Measurements from ENCODE around the gene LRIG1. TPM values are rescaled to one million over a fixed set of nuclear protein-coding genes. Genes with fewer than 3 reads are reported as not detected.
A peak's percentile ranks its signal among the peaks of the same experiment; 100 is the strongest.

Gene LRIG1
- total and polyA plus RNA-seq, 7 donors: 9.8 to 119 (median 41.1) TPM

- no peaks in the 10 kb centered on the region for H3K36me3 ChIP-seq (ENCODE audit: insufficient read depth in 1 of 2, low read depth in 1 of 2)
- ATAC-seq (peak; percentile 38 to 79 (median 60)), DNase-seq (no peak)
- intact Hi-C loops (cut with DNase I): no loop called here
- no peaks in the 10 kb centered on the region for H3K27me3 ChIP-seq (ENCODE audit: insufficient read depth in 3 of 3, low read length in 2 of 3)
- WGBS, 3 donors: 44 to 61% (median 45%) methylated on average over 12 of the region's 12 CpGs
- TF ChIP-seq CTCF (IDR thresholded peaks at IDR 0.05): no peak
- H3K4me3 ChIP-seq: no peak overlapping the region
- no peaks in the 10 kb centered on the region for H3K9me3 ChIP-seq
- peak overlapping the region; percentile 90 for H3K27ac ChIP-seq
- H3K4me1 ChIP-seq: peaks cover 90% of the 10 kb centered on the region
Measured at GRCh38 chr3:66485291-66485968, 15.4 kb downstream of the LRIG1 start.

- 59 to 74% (median 60%) methylated on average over 9 of the region's 9 CpGs for WGBS, 3 donors
- no peak for DNase-seq
- Histone ChIP-seq H3K4me3 (peak overlapping the region; percentile 35), H3K36me3 (ENCODE audit: insufficient read depth in 1 of 2, low read depth in 1 of 2) (no peaks in the 10 kb centered on the region), H3K4me1 (peaks cover 93% of the 10 kb centered on the region), H3K27ac (peak overlapping the region; percentile 90), H3K27me3 (ENCODE audit: insufficient read depth in 3 of 3, low read length in 2 of 3) (no peaks in the 10 kb centered on the region), H3K9me3 (no peaks in the 10 kb centered on the region)
- intact Hi-C loops (cut with DNase I): no loop called here
- no peak for ATAC-seq
- no peak for TF ChIP-seq CTCF (IDR thresholded peaks at IDR 0.05)
Measured at GRCh38 chr3:66484106-66484844, 16.5 kb downstream of the LRIG1 start.

- Histone ChIP-seq H3K36me3 (ENCODE audit: insufficient read depth in 1 of 2, low read depth in 1 of 2) (no peaks in the 10 kb centered on the region), H3K27ac (peak overlapping the region; percentile 90), H3K4me1 (peaks cover 96% of the 10 kb centered on the region), H3K4me3 (peak overlapping the region; percentile 35), H3K27me3 (ENCODE audit: insufficient read depth in 3 of 3, low read length in 2 of 3) (no peaks in the 10 kb centered on the region), H3K9me3 (no peaks in the 10 kb centered on the region)
- intact Hi-C loops (cut with DNase I): no loop called here
- ATAC-seq (peak; percentile 69 to 72 (median 71)), DNase-seq (peak; percentile 41 to 74)
- 21 to 28% (median 25%) methylated on average over 13 of the region's 13 CpGs for WGBS, 3 donors
- TF ChIP-seq CTCF (IDR thresholded peaks at IDR 0.05): no peak
Measured at GRCh38 chr3:66483409-66483906, 17.4 kb downstream of the LRIG1 start.

- peak overlapping the region; percentile 35 for H3K4me3 ChIP-seq
- H3K9me3 ChIP-seq: no peaks in the 10 kb centered on the region
- H3K36me3 ChIP-seq (ENCODE audit: insufficient read depth in 1 of 2, low read depth in 1 of 2): no peaks in the 10 kb centered on the region
- peaks cover 97% of the 10 kb centered on the region for H3K4me1 ChIP-seq
- intact Hi-C loops (cut with DNase I): no loop called here
- DNase-seq (peak; percentile 73 to 87), ATAC-seq (peak; percentile 74 to 87 (median 80))
- no peaks in the 10 kb centered on the region for H3K27me3 ChIP-seq (ENCODE audit: insufficient read depth in 3 of 3, low read length in 2 of 3)
- TF ChIP-seq CTCF (IDR thresholded peaks at IDR 0.05): no peak
- H3K27ac ChIP-seq: peak overlapping the region; percentile 90
- 13 to 28% (median 17%) methylated on average over 4 of the region's 4 CpGs for WGBS, 3 donors
Measured at GRCh38 chr3:66483006-66483405, 17.8 kb downstream of the LRIG1 start.

Measured in psoas muscle (tissue), 8 donors.